GM06990 (cell line): ENCODE measurements around the gene H19.

ENCODE experiments used
- DNase-seq: peaks from one replicate; pipeline ENCODE4 v3.0.0-alpha.2; 2011; ENCODE audit not compliant: insufficient read length; ENCODE audit errors: extremely low read depth
- H3K27me3 ChIP-seq: replicated peaks from 2 replicates; pipeline ENCODE4 v1.6.0; 2011; ENCODE audit warnings: low read length; ENCODE audit not compliant: control insufficient read depth, insufficient read depth
- H3K36me3 ChIP-seq: 2 replicates; pipeline ENCODE4 v1.5.1; 2011; ENCODE audit warnings: low read length; ENCODE audit not compliant: control insufficient read depth, insufficient read depth
- H3K4me3 ChIP-seq: replicated peaks from 2 replicates; pipeline ENCODE4 v1.5.1; 2011; ENCODE audit warnings: low read depth, mild to moderate bottlenecking, control low read depth, low read length
- CTCF ChIP-seq: IDR thresholded peaks from 2 replicates; pipeline ENCODE4 v1.5.1; 2011; ENCODE audit warnings: low read length, control low read depth, mild to moderate bottlenecking, inconsistent platforms; ENCODE audit not compliant: insufficient read depth, poor library complexity, severe bottlenecking

H19 gene

DNA sequence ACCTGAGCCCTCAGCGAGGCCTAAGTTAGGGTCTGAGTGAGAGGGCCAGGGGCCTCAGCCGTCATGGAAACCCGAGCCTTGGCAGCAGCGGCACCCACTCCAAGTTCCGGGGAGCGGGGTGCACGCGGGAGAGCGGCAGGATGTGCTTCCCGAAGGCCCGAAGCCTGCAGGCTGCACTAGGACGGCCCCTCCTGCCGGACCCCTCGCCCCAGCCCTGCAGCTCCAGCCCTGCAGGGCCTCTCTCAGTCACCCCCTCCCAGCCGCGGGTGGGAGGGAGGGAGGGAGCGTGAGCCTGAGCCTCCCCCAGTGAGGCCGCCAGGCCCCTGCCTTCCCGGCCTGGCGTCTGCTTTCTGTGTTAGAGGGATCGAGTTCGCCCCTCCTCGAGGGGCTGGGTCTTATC lies 27.9 kb downstream of the H19 start:
- no peak for DNase-seq
- TF ChIP-seq CTCF: no peak
- no peaks in the 10 kb centered on the region for H3K27me3 ChIP-seq
- H3K4me3 ChIP-seq: no peak overlapping the region
- H3K36me3 ChIP-seq: no peaks in the 10 kb centered on the region

GRCh38 chr11:1969035-1969434 lies 28.6 kb downstream of the H19 start:
- H3K27me3 ChIP-seq: no peaks in the 10 kb centered on the region

GRCh38 chr11:1968454-1969002 lies 29.1 kb downstream of the H19 start:
- no peak for TF ChIP-seq CTCF
- Histone ChIP-seq H3K36me3 (no peaks in the 10 kb centered on the region), H3K4me3 (no peak overlapping the region), H3K27me3 (no peaks in the 10 kb centered on the region)
- DNase-seq: no peak

More at GRCh38 chr11:1969035-1969434, 28.6 kb downstream of the H19 start:
- H3K36me3 ChIP-seq: no peaks in the 10 kb centered on the region
- H3K4me3 ChIP-seq: no peak overlapping the region
- DNase-seq: no peak
- TF ChIP-seq CTCF: no peak

- H3K36me3 ChIP-seq: no peaks in the 10 kb centered on the region
- no peak overlapping the region for H3K4me3 ChIP-seq
- TF ChIP-seq CTCF: no peak
- no peak for DNase-seq
- H3K27me3 ChIP-seq: no peaks in the 10 kb centered on the region
These were observed 29.9 kb downstream of the H19 start for GRCh38 chr11:1967641-1968225.

- Histone ChIP-seq H3K36me3 (no peaks in the 10 kb centered on the region), H3K27me3 (no peaks in the 10 kb centered on the region), H3K4me3 (no peak overlapping the region)
- no peak for DNase-seq
- no peak for TF ChIP-seq CTCF
These were observed 31.1 kb downstream of the H19 start for GRCh38 chr11:1966531-1966930.

DNA sequence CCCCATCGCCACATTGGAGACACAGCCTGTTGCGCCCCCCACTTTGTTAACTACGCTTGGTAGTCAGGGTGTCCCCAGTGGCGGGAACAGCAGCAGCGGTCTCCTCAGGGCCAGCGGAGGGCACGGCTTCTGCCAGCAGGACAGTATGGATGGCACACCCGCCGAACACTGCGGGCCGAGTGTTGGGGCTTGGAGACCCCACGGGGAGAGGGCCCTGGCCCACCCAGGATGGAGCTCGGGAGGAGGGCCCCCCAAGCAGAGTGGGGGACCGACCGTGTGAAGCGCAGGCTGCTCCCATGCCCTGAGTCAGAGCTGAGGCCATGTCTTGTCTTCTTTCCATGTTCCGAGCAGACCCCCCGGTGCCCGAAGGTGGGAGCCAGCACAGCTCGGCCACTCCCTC lies 32.7 kb downstream of the H19 start:
- Histone ChIP-seq H3K36me3 (no peaks in the 10 kb centered on the region), H3K4me3 (no peak overlapping the region), H3K27me3 (no peaks in the 10 kb centered on the region)
- no peak for DNase-seq
- TF ChIP-seq CTCF: no peak
